AG04450 (cell line): ENCODE data around the gene ACAP3. TPM values are rescaled to one million over a fixed set of nuclear protein-coding genes. Genes with fewer than 3 reads are reported as not detected.
A peak's percentile ranks its signal among the peaks of the same experiment; 100 is the strongest.

ENCODE experiments used
- CTCF ChIA-PET: fragments of 300-600, 350-600 bp; formaldehyde crosslinking; extraction: SDS; loops from one replicate; lab custom pipeline; 2022; ENCODE audit warnings: antibody characterized with exemption, inconsistent platforms; lab: Charles Lee
- POLR2A ChIA-PET: fragments of 350-600 bp; formaldehyde crosslinking; extraction: SDS; loops from one replicate; lab custom pipeline; 2021; ENCODE audit warnings: antibody characterized with exemption, inconsistent platforms; lab: Yijun Ruan, JAX
- DNase-seq: peaks from one replicate; pipeline ENCODE4 v3.0.0-alpha.2; 2011; ENCODE audit warnings: low read depth, low spot score
- H3K27ac ChIP-seq: one replicate; pipeline ENCODE4 v1.5.1; 2012; ENCODE audit warnings: low read depth, low read length, control low read depth
- H3K27me3 ChIP-seq: one replicate; pipeline ENCODE4 v1.6.0; 2012; ENCODE audit warnings: low read length; ENCODE audit not compliant: control insufficient read depth, insufficient read depth
- H3K4me3 ChIP-seq: 2 replicates; pipeline ENCODE4 v1.5.1; 2011; ENCODE audit warnings: mild to moderate bottlenecking, low read depth, low read length, control low read depth
- H3K9me3 ChIP-seq: 2 replicates; pipeline ENCODE4 v1.5.1; 2012; ENCODE audit warnings: low read length; ENCODE audit not compliant: control insufficient read depth, insufficient read depth
- CTCF ChIP-seq: IDR thresholded peaks from 2 replicates; pipeline ENCODE4 v1.5.1; 2011; ENCODE audit warnings: low read depth, low read length, control low read depth, inconsistent platforms
- polyA plus RNA-seq: library from polyadenylated mRNA; depleted of rRNA; stranded (reverse); fragments of >200 nt; gene quantifications from 2 replicates; pipeline ENCODE4 v1.2.3, GENCODE V29; 2011

The ACAP3 gene
- polyA plus RNA-seq, 1 experiment: 17.5 TPM

GRCh38 chr1:1281533-1282321 lies 26.0 kb downstream of the ACAP3 start:
- no peak for TF ChIP-seq CTCF
- H3K4me3 ChIP-seq: no peak overlapping the region
- H3K9me3 ChIP-seq: no peaks in the 10 kb centered on the region; the same call in 1 of the 2 replicates
- CTCF ChIA-PET: no interaction called here
- POLR2A ChIA-PET: no interaction called here
- H3K27ac ChIP-seq: no peak overlapping the region
- no peak for DNase-seq
- H3K27me3 ChIP-seq: no peaks in the 10 kb centered on the region

- H3K27me3 ChIP-seq: no peaks in the 10 kb centered on the region
- no peak for TF ChIP-seq CTCF
- no peak overlapping the region for H3K4me3 ChIP-seq
- H3K9me3 ChIP-seq: no peaks in the 10 kb centered on the region; the same call in 1 of the 2 replicates
- H3K27ac ChIP-seq: no peak overlapping the region
- POLR2A ChIA-PET: no interaction called here
- DNase-seq: no peak
- CTCF ChIA-PET: no interaction called here
These were observed 26.8 kb downstream of the ACAP3 start for GRCh38 chr1:1280782-1281481.

- DNase-seq: no peak
- no peak overlapping the region for H3K27ac ChIP-seq
- no peaks in the 10 kb centered on the region; the same call in 1 of the 2 replicates for H3K9me3 ChIP-seq
- ChIA-PET CTCF (no interaction called here), POLR2A (no interaction called here)
- no peak for TF ChIP-seq CTCF
- no peak overlapping the region for H3K4me3 ChIP-seq
- H3K27me3 ChIP-seq: no peaks in the 10 kb centered on the region
These were observed 28.7 kb downstream of the ACAP3 start for GRCh38 chr1:1279028-1279427.

- Histone ChIP-seq H3K27ac (no peak overlapping the region), H3K9me3 (no peaks in the 10 kb centered on the region; the same call in 1 of the 2 replicates), H3K4me3 (no peak overlapping the region), H3K27me3 (no peaks in the 10 kb centered on the region)
- TF ChIP-seq CTCF: no peak
- POLR2A ChIA-PET: no interaction called here
- CTCF ChIA-PET: no interaction called here
- no peak for DNase-seq
These were observed 29.1 kb downstream of the ACAP3 start for GRCh38 chr1:1278620-1279019.

GRCh38 chr1:1275836-1276235 lies 31.9 kb downstream of the ACAP3 start:
- ChIA-PET POLR2A (no interaction called here), CTCF (no interaction called here)
- H3K9me3 ChIP-seq: no peaks in the 10 kb centered on the region; the same call in 1 of the 2 replicates
- H3K27ac ChIP-seq: peak overlapping the region; percentile 25
- TF ChIP-seq CTCF: no peak
- no peak for DNase-seq
- H3K27me3 ChIP-seq: no peaks in the 10 kb centered on the region
- no peak overlapping the region for H3K4me3 ChIP-seq
